Stomach (tissue), 4 donors: ENCODE measurements around the gene ASB7.
"Not testable (repeated sequence)": the region's sequence is repeated elsewhere in the genome, so short reads cannot be mapped to it uniquely, and the experiment has no call there.

ENCODE experiments used
- CTCF ChIP-seq, 7 experiments: fragments of 450-650 bp in 4 of 7; fragments of 200-600 bp in 3 of 7; sonication (generic) in 3 of 7; IDR thresholded peaks; one replicate each; pipeline ENCODE4 v1.5.1; 2016 to 2019; ENCODE audit warnings: antibody characterized with exemption in 7 of 7, control low read depth in 2 of 7, mild to moderate bottlenecking in 1 of 7
- POLR2A ChIP-seq, 4 donors: fragments of 450-650 bp; IDR thresholded peaks; one replicate each; pipeline ENCODE4 v1.6.1; 2016; ENCODE audit warnings: antibody characterized with exemption in 4 of 4, control low read depth in 2 of 4, mild to moderate bottlenecking in 1 of 4, moderate library complexity in 1 of 4

- not testable (repeated sequence) for TF ChIP-seq CTCF, POLR2A (IDR thresholded peaks at IDR 0.05)
Measured at GRCh38 chr15:100591163-100591562, 11.2 kb upstream of the ASB7 start.
